ENCODE data around the gene BEND2. TPM values are rescaled to one million over a fixed set of nuclear protein-coding genes. Genes with fewer than 3 reads are reported as not detected.

Gene BEND2
- polyA plus RNA-seq, 1 donor (not counting 4 experiments of a cell fraction or from before 2014, with no cell fraction given), result not detected

- H4K20me1 ChIP-seq (ENCODE audit: control insufficient read depth, extremely low read depth, insufficient read depth, low read length), result no peaks in the 10 kb centered on the region
- no peak overlapping the region for H2AFZ ChIP-seq (ENCODE audit: control insufficient read depth, low read length)
- TF ChIP-seq CTCF (optimal IDR thresholded peaks at IDR 0.05 in 1 of 3, IDR thresholded peaks at IDR 0.05 in 1 of 3, conservative IDR thresholded peaks at IDR 0.05 in 1 of 3; ENCODE audit: extremely low read depth in 1 of 3, insufficient read depth in 2 of 3, low read length in 3 of 3) (no peak), EZH2 (IDR thresholded peaks at IDR 0.05; ENCODE audit: low read length) (no peak)
- H3K4me3 ChIP-seq (ENCODE audit: control insufficient read depth in 2 of 3, extremely low read depth in 1 of 3, insufficient read depth in 2 of 3, low read depth in 1 of 3, low read length in 3 of 3), result no peak overlapping the region
- no peaks in the 10 kb centered on the region for H3K9me3 ChIP-seq (ENCODE audit: control insufficient read depth, low read depth, low read length)
- H3K27ac ChIP-seq (ENCODE audit: control insufficient read depth, insufficient read depth, low read length), result no peak overlapping the region
- no peaks in the 10 kb centered on the region for H3K9me1 ChIP-seq (ENCODE audit: control insufficient read depth, extremely low read depth, insufficient read depth, low read length)
- no peak overlapping the region for H3K4me2 ChIP-seq (ENCODE audit: control insufficient read depth, extremely low read depth, insufficient read depth, low read depth, low read length)
- H3K27me3 ChIP-seq (ENCODE audit: control insufficient read depth, extremely low read depth, insufficient read depth, low read length), result no peaks in the 10 kb centered on the region
- dilution Hi-C loops (cut with MboI; ENCODE audit: extremely low pct_ligation_motif_present, low sequenced_read_pairs), result no loop called here
- H3K79me2 ChIP-seq (ENCODE audit: control insufficient read depth, insufficient read depth, low read length), result no peaks in the 10 kb centered on the region
- no peaks in the 10 kb centered on the region for H3K4me1 ChIP-seq (ENCODE audit: control insufficient read depth, extremely low read depth, insufficient read depth, low read length)
- DNase-seq (ENCODE audit: low read depth, low spot score), result no peak
- no peak overlapping the region for H3K9ac ChIP-seq (ENCODE audit: control insufficient read depth, extremely low read depth, insufficient read depth, low read length)
- no peak for FAIRE-seq
- no peaks in the 10 kb centered on the region for H3K36me3 ChIP-seq (ENCODE audit: control insufficient read depth in 2 of 2, extremely low read depth in 1 of 2, insufficient read depth in 2 of 2, low read length in 2 of 2)
Observed at GRCh38 chrX:18227458-18227857, 6.8 kb upstream of the BEND2 start.

GRCh38 chrX:18210470-18210869 lies 10.2 kb downstream of the BEND2 start:
- DNase-seq (ENCODE audit: low read depth, low spot score), result no peak
- dilution Hi-C loops (cut with MboI; ENCODE audit: extremely low pct_ligation_motif_present, low sequenced_read_pairs), result no loop called here
- no peak overlapping the region for H2AFZ ChIP-seq (ENCODE audit: control insufficient read depth, low read length)

More at GRCh38 chrX:18210470-18210869, 10.2 kb downstream of the BEND2 start:
- no peak overlapping the region for H3K9ac ChIP-seq (ENCODE audit: control insufficient read depth, extremely low read depth, insufficient read depth, low read length)
- no peaks in the 10 kb centered on the region for H4K20me1 ChIP-seq (ENCODE audit: control insufficient read depth, extremely low read depth, insufficient read depth, low read length)
- H3K27me3 ChIP-seq (ENCODE audit: control insufficient read depth, extremely low read depth, insufficient read depth, low read length), result no peaks in the 10 kb centered on the region
- H3K79me2 ChIP-seq (ENCODE audit: control insufficient read depth, insufficient read depth, low read length), result no peaks in the 10 kb centered on the region
- no peak overlapping the region for H3K4me2 ChIP-seq (ENCODE audit: control insufficient read depth, extremely low read depth, insufficient read depth, low read depth, low read length)
- H3K36me3 ChIP-seq (ENCODE audit: control insufficient read depth in 2 of 2, extremely low read depth in 1 of 2, insufficient read depth in 2 of 2, low read length in 2 of 2), result no peaks in the 10 kb centered on the region
- FAIRE-seq, result no peak
- H3K27ac ChIP-seq (ENCODE audit: control insufficient read depth, insufficient read depth, low read length), result no peak overlapping the region
- TF ChIP-seq CTCF (optimal IDR thresholded peaks at IDR 0.05 in 1 of 3, IDR thresholded peaks at IDR 0.05 in 1 of 3, conservative IDR thresholded peaks at IDR 0.05 in 1 of 3; ENCODE audit: extremely low read depth in 1 of 3, insufficient read depth in 2 of 3, low read length in 3 of 3) (no peak), EZH2 (IDR thresholded peaks at IDR 0.05; ENCODE audit: low read length) (no peak)
- no peaks in the 10 kb centered on the region for H3K9me3 ChIP-seq (ENCODE audit: control insufficient read depth, low read depth, low read length)
- no peaks in the 10 kb centered on the region for H3K4me1 ChIP-seq (ENCODE audit: control insufficient read depth, extremely low read depth, insufficient read depth, low read length)
- no peak overlapping the region for H3K4me3 ChIP-seq (ENCODE audit: control insufficient read depth in 2 of 3, extremely low read depth in 1 of 3, insufficient read depth in 2 of 3, low read depth in 1 of 3, low read length in 3 of 3)
- no peaks in the 10 kb centered on the region for H3K9me1 ChIP-seq (ENCODE audit: control insufficient read depth, extremely low read depth, insufficient read depth, low read length)
